HepG2 (cell line): Measurements from ENCODE around the gene CFAP99. TPM values are rescaled to one million over a fixed set of nuclear protein-coding genes. Genes with fewer than 3 reads are reported as not detected.

Source experiments
- ETV5 ChIP-seq: IDR thresholded peaks from 2 replicates; pipeline ENCODE4 v1.6.1; 2018; ENCODE audit warnings: missing biosample characterization, missing genetic modification reagents, inconsistent platforms, borderline replicate concordance
- NFYC ChIP-seq: IDR thresholded peaks from 2 replicates; pipeline ENCODE4 v1.6.1; 2016; ENCODE audit warnings: missing genetic modification reagents, missing compliant biosample characterization
- SNRNP70 ChIP-seq: fragments of 200-400 bp; formaldehyde crosslinking; IDR thresholded peaks from 2 replicates; pipeline ENCODE4 v1.6.1; 2017; ENCODE audit warnings: mild to moderate bottlenecking, low read depth, low read length, moderate library complexity
- ZFX ChIP-seq: sonication (generic); formaldehyde crosslinking; IDR thresholded peaks from 2 replicates; pipeline ENCODE4 v1.4.0; 2020; ENCODE audit warnings: mild to moderate bottlenecking, low read depth, missing genetic modification reagents, moderate library complexity
- ZNF367 ChIP-seq: sonication (generic); formaldehyde crosslinking; IDR thresholded peaks from 2 replicates; pipeline ENCODE4 v1.4.0; 2020; ENCODE audit warnings: missing genetic modification reagents, borderline replicate concordance
- ZNF549 ChIP-seq: sonication (generic); formaldehyde crosslinking; IDR thresholded peaks from 2 replicates; pipeline ENCODE4 v1.5.0; 2020; ENCODE audit warnings: missing genetic modification reagents
- ZNF552 ChIP-seq: sonication (generic); formaldehyde crosslinking; IDR thresholded peaks from 2 replicates; pipeline ENCODE4 v1.9.0; 2022; ENCODE audit warnings: missing genetic modification reagents, mild to moderate bottlenecking, borderline replicate concordance
- ZNF563 ChIP-seq: sonication (generic); formaldehyde crosslinking; IDR thresholded peaks from 2 replicates; pipeline ENCODE4 v1.8.0; 2022; ENCODE audit warnings: mild to moderate bottlenecking, moderate library complexity, missing genetic modification reagents
- ZNF83 ChIP-seq: sonication (generic); formaldehyde crosslinking; IDR thresholded peaks from 2 replicates; pipeline ENCODE4 v1.4.0; 2020; ENCODE audit warnings: missing genetic modification reagents, mild to moderate bottlenecking, borderline replicate concordance
- polyA plus RNA-seq, 8 experiments: library from polyadenylated mRNA; depleted of rRNA in 3 of 8; stranded (reverse) in 7 of 8; unstranded in 1 of 8; fragments of >200 nt; fragmentation: Illumina TruSeq in 4 of 8; extraction: Trizol in 4 of 8; gene quantifications; 2 replicates each; pipeline versions ENCODE4 v1.2.1 to v1.2.3, GENCODE V29; 2011 to 2016; ENCODE audit warnings: low read depth in 4 of 8, missing spikeins in 1 of 8, mixed read lengths in 1 of 8; ENCODE audit not compliant: insufficient read depth in 1 of 8
- total RNA-seq, 5 experiments: library from RNA; depleted of rRNA; stranded (reverse); fragments of >200 nt; fragmentation: Illumina TruSeq; extraction: Trizol; gene quantifications; 2 replicates each; pipeline ENCODE4 v1.2.3, GENCODE V29; 2016; ENCODE audit warnings: low read depth in 1 of 5
- TF ChIP-seq, protein P1 (sequence below): sonication (generic); formaldehyde crosslinking; IDR thresholded peaks from 2 replicates; pipeline ENCODE4 v1.8.0; 2022; ENCODE audit warnings: missing genetic modification reagents, mild to moderate bottlenecking, moderate library complexity, borderline replicate concordance
- TF ChIP-seq, protein P2 (sequence below): sonication (generic); formaldehyde crosslinking; IDR thresholded peaks from 2 replicates; pipeline ENCODE4 v1.4.0; 2020; ENCODE audit warnings: missing genetic modification reagents
- TF ChIP-seq, protein P3 (sequence below): sonication (generic); formaldehyde crosslinking; conservative IDR thresholded peaks from 2 replicates; pipeline ENCODE4 v1.8.0; 2022; ENCODE audit warnings: low read depth, missing genetic modification reagents

CFAP99 gene
- total and polyA plus RNA-seq, 2 of the 13 experiments (the other 11 are each of a cell fraction or from before 2014, with no cell fraction given), result not detected

DNA sequence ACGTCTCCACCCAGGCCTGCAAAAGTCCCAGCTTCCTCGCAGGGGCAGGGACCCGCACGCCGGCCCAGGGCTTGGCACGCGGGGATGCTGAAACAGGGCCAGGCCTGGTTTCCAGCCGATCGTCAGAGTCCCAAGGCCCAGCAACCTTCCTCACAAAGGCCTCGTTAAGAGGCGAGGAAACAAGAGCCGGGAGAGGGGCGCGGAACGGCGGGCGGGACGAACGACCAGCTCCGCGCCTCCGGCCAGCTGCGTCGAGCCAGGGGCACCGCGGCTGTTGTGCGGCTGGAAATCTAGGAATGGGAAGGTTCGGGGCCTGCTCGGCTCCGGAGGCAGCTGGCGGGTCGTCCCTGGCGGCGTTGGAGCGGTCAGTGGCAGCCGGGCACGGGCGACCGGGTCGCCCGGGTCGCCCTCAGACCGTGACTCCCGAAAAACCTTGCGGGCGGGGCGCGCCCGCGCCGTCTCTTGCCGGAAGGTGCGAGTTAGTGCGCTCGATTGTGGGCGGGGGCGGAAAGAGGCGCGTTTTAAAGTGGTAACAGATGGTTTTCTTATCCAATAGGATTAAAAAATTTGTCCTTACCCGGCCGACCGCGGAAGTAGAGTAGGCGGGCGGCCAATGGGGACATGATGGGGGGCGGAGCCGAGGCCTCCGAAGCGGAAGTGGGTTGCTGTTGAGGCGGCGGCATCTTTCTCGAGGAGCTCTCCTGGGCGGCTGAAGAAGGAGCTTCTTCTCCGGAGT is 49.9 kb downstream of the CFAP99 start, which contains the start of gene RNF4 (continued):
- TF ChIP-seq, protein P1, sequence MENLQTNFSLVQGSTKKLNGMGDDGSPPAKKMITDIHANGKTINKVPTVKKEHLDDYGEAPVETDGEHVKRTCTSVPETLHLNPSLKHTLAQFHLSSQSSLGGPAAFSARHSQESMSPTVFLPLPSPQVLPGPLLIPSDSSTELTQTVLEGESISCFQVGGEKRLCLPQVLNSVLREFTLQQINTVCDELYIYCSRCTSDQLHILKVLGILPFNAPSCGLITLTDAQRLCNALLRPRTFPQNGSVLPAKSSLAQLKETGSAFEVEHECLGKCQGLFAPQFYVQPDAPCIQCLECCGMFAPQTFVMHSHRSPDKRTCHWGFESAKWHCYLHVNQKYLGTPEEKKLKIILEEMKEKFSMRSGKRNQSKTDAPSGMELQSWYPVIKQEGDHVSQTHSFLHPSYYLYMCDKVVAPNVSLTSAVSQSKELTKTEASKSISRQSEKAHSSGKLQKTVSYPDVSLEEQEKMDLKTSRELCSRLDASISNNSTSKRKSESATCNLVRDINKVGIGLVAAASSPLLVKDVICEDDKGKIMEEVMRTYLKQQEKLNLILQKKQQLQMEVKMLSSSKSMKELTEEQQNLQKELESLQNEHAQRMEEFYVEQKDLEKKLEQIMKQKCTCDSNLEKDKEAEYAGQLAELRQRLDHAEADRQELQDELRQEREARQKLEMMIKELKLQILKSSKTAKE, result peak; percentile 33; the same call in 1 of the 2 replicates
- TF ChIP-seq ZNF552 (no peak; the same call in 1 of the 2 replicates), ZNF83 (CRISPR knock-in tag) (no peak), ZNF563 (CRISPR knock-in tag) (0 out of 2 replicates have a peak, but pooled peaks have one; percentile 26), ZNF549 (CRISPR knock-in tag) (peak; percentile 68; the same call in 1 of the 2 replicates), ZNF367 (0 out of 2 replicates have a peak, but pooled peaks have one; percentile 26), SNRNP70 (no peak), NFYC (CRISPR knock-in tag) (peak; percentile 91), ZFX (peak; percentile 63; the same call in 1 of the 2 replicates), ETV5 (peak; percentile 10; the same call in 1 of the 2 replicates)
- TF ChIP-seq, protein P2, sequence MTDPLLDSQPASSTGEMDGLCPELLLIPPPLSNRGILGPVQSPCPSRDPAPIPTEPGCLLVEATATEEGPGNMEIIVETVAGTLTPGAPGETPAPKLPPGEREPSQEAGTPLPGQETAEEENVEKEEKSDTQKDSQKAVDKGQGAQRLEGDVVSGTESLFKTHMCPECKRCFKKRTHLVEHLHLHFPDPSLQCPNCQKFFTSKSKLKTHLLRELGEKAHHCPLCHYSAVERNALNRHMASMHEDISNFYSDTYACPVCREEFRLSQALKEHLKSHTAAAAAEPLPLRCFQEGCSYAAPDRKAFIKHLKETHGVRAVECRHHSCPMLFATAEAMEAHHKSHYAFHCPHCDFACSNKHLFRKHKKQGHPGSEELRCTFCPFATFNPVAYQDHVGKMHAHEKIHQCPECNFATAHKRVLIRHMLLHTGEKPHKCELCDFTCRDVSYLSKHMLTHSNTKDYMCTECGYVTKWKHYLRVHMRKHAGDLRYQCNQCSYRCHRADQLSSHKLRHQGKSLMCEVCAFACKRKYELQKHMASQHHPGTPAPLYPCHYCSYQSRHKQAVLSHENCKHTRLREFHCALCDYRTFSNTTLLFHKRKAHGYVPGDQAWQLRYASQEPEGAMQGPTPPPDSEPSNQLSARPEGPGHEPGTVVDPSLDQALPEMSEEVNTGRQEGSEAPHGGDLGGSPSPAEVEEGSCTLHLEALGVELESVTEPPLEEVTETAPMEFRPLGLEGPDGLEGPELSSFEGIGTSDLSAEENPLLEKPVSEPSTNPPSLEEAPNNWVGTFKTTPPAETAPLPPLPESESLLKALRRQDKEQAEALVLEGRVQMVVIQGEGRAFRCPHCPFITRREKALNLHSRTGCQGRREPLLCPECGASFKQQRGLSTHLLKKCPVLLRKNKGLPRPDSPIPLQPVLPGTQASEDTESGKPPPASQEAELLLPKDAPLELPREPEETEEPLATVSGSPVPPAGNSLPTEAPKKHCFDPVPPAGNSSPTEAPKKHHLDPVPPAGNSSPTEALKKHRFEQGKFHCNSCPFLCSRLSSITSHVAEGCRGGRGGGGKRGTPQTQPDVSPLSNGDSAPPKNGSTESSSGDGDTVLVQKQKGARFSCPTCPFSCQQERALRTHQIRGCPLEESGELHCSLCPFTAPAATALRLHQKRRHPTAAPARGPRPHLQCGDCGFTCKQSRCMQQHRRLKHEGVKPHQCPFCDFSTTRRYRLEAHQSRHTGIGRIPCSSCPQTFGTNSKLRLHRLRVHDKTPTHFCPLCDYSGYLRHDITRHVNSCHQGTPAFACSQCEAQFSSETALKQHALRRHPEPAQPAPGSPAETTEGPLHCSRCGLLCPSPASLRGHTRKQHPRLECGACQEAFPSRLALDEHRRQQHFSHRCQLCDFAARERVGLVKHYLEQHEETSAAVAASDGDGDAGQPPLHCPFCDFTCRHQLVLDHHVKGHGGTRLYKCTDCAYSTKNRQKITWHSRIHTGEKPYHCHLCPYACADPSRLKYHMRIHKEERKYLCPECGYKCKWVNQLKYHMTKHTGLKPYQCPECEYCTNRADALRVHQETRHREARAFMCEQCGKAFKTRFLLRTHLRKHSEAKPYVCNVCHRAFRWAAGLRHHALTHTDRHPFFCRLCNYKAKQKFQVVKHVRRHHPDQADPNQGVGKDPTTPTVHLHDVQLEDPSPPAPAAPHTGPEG (CRISPR knock-in tag), result 0 out of 2 replicates have a peak, but pooled peaks have one; percentile 31
- TF ChIP-seq, protein P3, sequence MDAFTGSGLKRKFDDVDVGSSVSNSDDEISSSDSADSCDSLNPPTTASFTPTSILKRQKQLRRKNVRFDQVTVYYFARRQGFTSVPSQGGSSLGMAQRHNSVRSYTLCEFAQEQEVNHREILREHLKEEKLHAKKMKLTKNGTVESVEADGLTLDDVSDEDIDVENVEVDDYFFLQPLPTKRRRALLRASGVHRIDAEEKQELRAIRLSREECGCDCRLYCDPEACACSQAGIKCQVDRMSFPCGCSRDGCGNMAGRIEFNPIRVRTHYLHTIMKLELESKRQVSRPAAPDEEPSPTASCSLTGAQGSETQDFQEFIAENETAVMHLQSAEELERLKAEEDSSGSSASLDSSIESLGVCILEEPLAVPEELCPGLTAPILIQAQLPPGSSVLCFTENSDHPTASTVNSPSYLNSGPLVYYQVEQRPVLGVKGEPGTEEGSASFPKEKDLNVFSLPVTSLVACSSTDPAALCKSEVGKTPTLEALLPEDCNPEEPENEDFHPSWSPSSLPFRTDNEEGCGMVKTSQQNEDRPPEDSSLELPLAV (CRISPR knock-in tag), result no peak
